Measurements from ENCODE around the gene TMEM86B. TPM values are rescaled to one million over a fixed set of nuclear protein-coding genes. Genes with fewer than 3 reads are reported as not detected.

The TMEM86B gene
- total and polyA plus RNA-seq, 8 donors = 1.0 to 27.3 (median 1.6) TPM

- WGBS, 2 donors = 79 to 81% methylated on average over 5 of the region's 5 CpGs
- no peak for FAIRE-seq
Measured at GRCh38 chr19:55232986-55233385, 4.4 kb upstream of the TMEM86B start.

GRCh38 chr19:55232286-55232602 lies 3.7 kb upstream of the TMEM86B start:
- TF ChIP-seq CTCF (IDR thresholded peaks at IDR 0.05) = no peak
- intact Hi-C loops (cut with DNase I) = no loop called here
- Histone ChIP-seq H3K36me3 (peaks cover 0 to 50% (median 11%) of the 10 kb centered on the region in 3 donors), H3K9me3 (no peaks in the 10 kb centered on the region), H3K27ac (no peak overlapping the region), H3K4me3 (no peak overlapping the region), H3K4me1 (no peaks in the 10 kb centered on the region), H3K27me3 (no peaks in the 10 kb centered on the region)
- WGBS, 2 donors = 84 to 93% methylated on average over 10 to 12 of the region's 12 CpGs
- DNase-seq (peak in 1 of 6 donors; percentile 12), ATAC-seq (no peak), FAIRE-seq (no peak)

More at GRCh38 chr19:55232986-55233385, 4.4 kb upstream of the TMEM86B start:
- Histone ChIP-seq H3K4me3 (no peak overlapping the region), H3K27ac (no peak overlapping the region), H3K36me3 (peaks cover 0 to 52% (median 11%) of the 10 kb centered on the region in 3 donors), H3K9me3 (no peaks in the 10 kb centered on the region), H3K4me1 (no peaks in the 10 kb centered on the region), H3K27me3 (no peaks in the 10 kb centered on the region)
- DNase-seq (no peak), ATAC-seq (no peak)
- intact Hi-C loops (cut with DNase I) = no loop called here
- TF ChIP-seq CTCF (IDR thresholded peaks at IDR 0.05) = no peak

- WGBS, 2 donors = 93 to 94% methylated on average over 30 of the region's 30 CpGs
- H3K9me3 ChIP-seq = no peaks in the 10 kb centered on the region
- FAIRE-seq (no peak), DNase-seq (peak in 2 of 6 donors; percentile 12 to 63), ATAC-seq (no peak)
- no peaks in the 10 kb centered on the region for H3K27me3 ChIP-seq
- H3K4me3 ChIP-seq = no peak overlapping the region
- intact Hi-C loops (cut with DNase I) = no loop called here
- TF ChIP-seq CTCF (IDR thresholded peaks at IDR 0.05) = no peak
- no peaks in the 10 kb centered on the region for H3K4me1 ChIP-seq
- no peak overlapping the region for H3K27ac ChIP-seq
- peaks cover 0 to 49% (median 11%) of the 10 kb centered on the region in 3 donors for H3K36me3 ChIP-seq
Measured at GRCh38 chr19:55231391-55232285, 3.1 kb upstream of the TMEM86B start.

- intact Hi-C loops (cut with DNase I) = no loop called here
- FAIRE-seq (no peak), ATAC-seq (no peak), DNase-seq (peak in 1 of 6 donors; percentile 21)
- no peak overlapping the region for H3K27ac ChIP-seq
- H3K9me3 ChIP-seq = no peaks in the 10 kb centered on the region
- peaks cover 0 to 40% (median 7%) of the 10 kb centered on the region in 3 donors for H3K36me3 ChIP-seq
- no peaks in the 10 kb centered on the region for H3K27me3 ChIP-seq
- no peak for TF ChIP-seq CTCF (IDR thresholded peaks at IDR 0.05)
- WGBS, 2 donors = 92 to 94% methylated on average over 12 to 13 of the region's 13 CpGs
- H3K4me1 ChIP-seq = no peaks in the 10 kb centered on the region
- no peak overlapping the region for H3K4me3 ChIP-seq
Measured at GRCh38 chr19:55230780-55231179, 2.2 kb upstream of the TMEM86B start.

- H3K9me3 ChIP-seq = no peaks in the 10 kb centered on the region
- no peak for FAIRE-seq
- no peaks in the 10 kb centered on the region for H3K4me1 ChIP-seq
- no peak for TF ChIP-seq CTCF (IDR thresholded peaks at IDR 0.05)
- intact Hi-C loops (cut with DNase I) = no loop called here
- DNase-seq = peak in 1 of 6 donors; percentile 10
- no peak for ATAC-seq
- H3K4me3 ChIP-seq = no peak overlapping the region
- no peaks in the 10 kb centered on the region for H3K27me3 ChIP-seq
- peaks cover 0 to 39% (median 7%) of the 10 kb centered on the region in 3 donors for H3K36me3 ChIP-seq
- 73 to 87% methylated on average over 9 to 13 of the region's 13 CpGs for WGBS, 2 donors
- H3K27ac ChIP-seq = no peak overlapping the region
Measured at GRCh38 chr19:55230329-55230728, 1.8 kb upstream of the TMEM86B start.
